ENCODE data around the gene FHL1.

GRCh38 chrX:136227948-136228838 lies 80.9 kb downstream of the FHL1 start:
- TF ChIP-seq CTCF (IDR thresholded peaks at IDR 0.05) (no peak), POLR2A (IDR thresholded peaks at IDR 0.05) (no peak)

Measured in suprapubic skin (tissue), 3 donors.